SK-N-SH (cell line): ENCODE measurements around the gene UBXN2A. TPM values are rescaled to one million over a fixed set of nuclear protein-coding genes. Genes with fewer than 3 reads are reported as not detected.

Experiments
- CTCF ChIA-PET: fragments of 300-600, 350-600 bp; formaldehyde crosslinking; extraction: SDS; loops from one replicate; lab custom pipeline; 2021; lab: Yijun Ruan, JAX
- POLR2A ChIA-PET: fragments of 350-600 bp; sonication (Branson Sonifier 250); formaldehyde crosslinking; extraction: SDS; loops from one replicate; lab custom pipeline; 2020; ENCODE audit warnings: antibody characterized with exemption, inconsistent platforms; lab: Yijun Ruan, JAX
- DNase-seq: peaks from one replicate; pipeline ENCODE4 v3.0.0; 2012
- H2AFZ ChIP-seq: fragments of 200-600 bp; sonication (generic); 2 replicates; pipeline ENCODE4 v1.8.1; 2016; ENCODE audit warnings: antibody characterized with exemption, mild to moderate bottlenecking, low read depth
- H3F3A ChIP-seq: fragments of 200-600 bp; sonication (generic); replicated peaks from 2 replicates; pipeline ENCODE3; 2016; ENCODE audit warnings: antibody characterized with exemption, mild to moderate bottlenecking; ENCODE audit not compliant: insufficient read depth
- H3K27ac ChIP-seq, 2 experiments: fragments of 200-500 bp in 1 of 2; fragments of 200-600 bp in 1 of 2; sonication (Bioruptor generic) in 1 of 2; sonication (generic), shearing (Covaris generic) in 1 of 2; 2 replicates each; pipeline versions ENCODE4 v1.5.1 to v1.6.1; 2014 to 2016; ENCODE audit warnings: low read depth in 2 of 2, inconsistent platforms in 1 of 2, low read length in 1 of 2, mild to moderate bottlenecking in 1 of 2, mixed read lengths in 1 of 2
- H3K27me3 ChIP-seq: fragments of 200-600 bp; sonication (generic), shearing (Covaris generic); 2 replicates; pipeline ENCODE4 v1.6.1; 2016; ENCODE audit warnings: mixed run types; ENCODE audit not compliant: insufficient read depth
- H3K36me3 ChIP-seq, 2 experiments: fragments of 200-500 bp in 1 of 2; fragments of 200-600 bp in 1 of 2; sonication (Bioruptor generic) in 1 of 2; sonication (generic) in 1 of 2; replicated peaks in 1 of 2; 2 replicates each; pipeline versions ENCODE3 to v1.5.1; 2014 to 2016; ENCODE audit warnings: low read length in 1 of 2, mild to moderate bottlenecking in 1 of 2; ENCODE audit not compliant: insufficient read depth in 2 of 2, control insufficient read depth in 1 of 2
- H3K4me1 ChIP-seq, 2 experiments: fragments of 200-500 bp in 1 of 2; fragments of 200-600 bp in 1 of 2; sonication (Bioruptor generic) in 1 of 2; sonication (generic), shearing (Covaris generic) in 1 of 2; 2 replicates each; pipeline versions ENCODE4 v1.5.1 to v1.6.1; 2014 to 2016; ENCODE audit warnings: low read depth in 1 of 2, low read length in 1 of 2, mixed run types in 1 of 2; ENCODE audit not compliant: insufficient read depth in 2 of 2, control insufficient read depth in 1 of 2
- H3K4me2 ChIP-seq: fragments of 200-600 bp; sonication (generic), shearing (Covaris generic); 2 replicates; pipeline ENCODE4 v1.6.1; 2017; ENCODE audit warnings: mixed run types
- H3K4me3 ChIP-seq, 2 experiments: fragments of 200-500 bp in 1 of 2; fragments of 200-600 bp in 1 of 2; sonication (Bioruptor generic) in 1 of 2; sonication (generic), shearing (Covaris generic) in 1 of 2; 2 replicates each; pipeline versions ENCODE4 v1.5.1 to v1.8.1; 2014 to 2016; ENCODE audit warnings: low read depth in 2 of 2, inconsistent platforms in 1 of 2, low read length in 1 of 2, mild to moderate bottlenecking in 1 of 2, mixed read lengths in 1 of 2, moderate library complexity in 1 of 2
- H3K79me2 ChIP-seq: fragments of 200-600 bp; sonication (generic); 2 replicates; pipeline ENCODE4 v1.8.1; 2017; ENCODE audit warnings: mild to moderate bottlenecking; ENCODE audit not compliant: insufficient read depth
- H3K9ac ChIP-seq: fragments of 200-600 bp; sonication (generic); 2 replicates; pipeline ENCODE4 v1.6.1; 2017; ENCODE audit warnings: mixed run types
- H3K9me2 ChIP-seq: fragments of 200-600 bp; sonication (generic); 2 replicates; pipeline ENCODE4 v1.6.1; 2017; ENCODE audit warnings: mixed run types
- H3K9me3 ChIP-seq: fragments of 200-600 bp; sonication (generic); 2 replicates; pipeline ENCODE4 v1.6.1; 2017; ENCODE audit warnings: mixed run types, mild to moderate bottlenecking, moderate library complexity
- H4K20me1 ChIP-seq: fragments of 200-600 bp; sonication (generic); 2 replicates; pipeline ENCODE4 v1.6.1; 2017; ENCODE audit warnings: mild to moderate bottlenecking, mixed run types; ENCODE audit not compliant: insufficient read depth
- ELF1 ChIP-seq: IDR thresholded peaks from 2 replicates; pipeline ENCODE4 v1.4.0; 2012
- EP300 ChIP-seq, 2 experiments: IDR thresholded peaks; 2 replicates each; pipeline versions ENCODE4 v1.4.0 to v1.6.1; 2012; ENCODE audit warnings: borderline replicate concordance in 1 of 2, low read depth in 1 of 2, low read length in 1 of 2
- EZH2phosphoT487 ChIP-seq: fragments of 200-600 bp; sonication (generic); IDR thresholded peaks from 2 replicates; pipeline ENCODE4 v1.6.1; 2017; ENCODE audit warnings: low read depth, mixed run types, mild to moderate bottlenecking, antibody characterized with exemption, moderate library complexity, borderline replicate concordance
- FOSL2 ChIP-seq: IDR thresholded peaks from 2 replicates; pipeline ENCODE4 v1.4.0; 2012; ENCODE audit warnings: low read depth, mild to moderate bottlenecking, moderate library complexity, borderline replicate concordance
- GATA2 ChIP-seq: sonication (generic); formaldehyde crosslinking; IDR thresholded peaks from 2 replicates; pipeline ENCODE4 v1.5.0; 2020; ENCODE audit warnings: mild to moderate bottlenecking, missing genetic modification reagents
- JUND ChIP-seq: IDR thresholded peaks from 2 replicates; pipeline ENCODE4 v1.4.0; 2012
- MEF2A ChIP-seq: IDR thresholded peaks from 2 replicates; pipeline ENCODE4 v1.4.0; 2012; ENCODE audit warnings: low read depth, borderline replicate concordance
- POLR2AphosphoS5 ChIP-seq: IDR thresholded peaks from 2 replicates; pipeline ENCODE4 v1.6.1; 2012; ENCODE audit warnings: low read depth, low read length
- RAD21 ChIP-seq: IDR thresholded peaks from 2 replicates; pipeline ENCODE4 v1.6.1; 2012; ENCODE audit warnings: mild to moderate bottlenecking, low read length
- RCOR1 ChIP-seq: fragments of 150-350 bp; IDR thresholded peaks from 2 replicates; pipeline ENCODE4 v1.6.1; 2017; ENCODE audit warnings: antibody characterized with exemption, low read length
- RXRA ChIP-seq: IDR thresholded peaks from 2 replicates; pipeline ENCODE4 v1.4.0; 2012; ENCODE audit warnings: low read depth, mild to moderate bottlenecking, borderline replicate concordance
- SMC3 ChIP-seq: IDR thresholded peaks from 2 replicates; pipeline ENCODE4 v1.6.1; 2012; ENCODE audit warnings: low read depth, low read length, improper control_type of control experiment
- TAF1 ChIP-seq: IDR thresholded peaks from 2 replicates; pipeline ENCODE4 v1.6.1; 2012; ENCODE audit warnings: low read depth, mild to moderate bottlenecking, low read length, moderate library complexity, borderline replicate concordance
- TEAD4 ChIP-seq: IDR thresholded peaks from 2 replicates; pipeline ENCODE4 v1.4.0; 2012; ENCODE audit warnings: mild to moderate bottlenecking, borderline replicate concordance; ENCODE audit not compliant: insufficient read depth
- YY1 ChIP-seq: IDR thresholded peaks from 2 replicates; pipeline ENCODE4 v1.4.0; 2012; ENCODE audit warnings: low read depth, mild to moderate bottlenecking
- WGBS: methylation state at CpG from one replicate; pipeline ENCODE4 v1.1.6; 2017; ENCODE audit warnings: low lambda C conversion rate; 5-methylcytosine and 5-hydroxymethylcytosine counted together
- polyA plus RNA-seq, 3 experiments: library from polyadenylated mRNA; depleted of rRNA; stranded (reverse); fragments of >200 nt; gene quantifications; 2 replicates each; pipeline ENCODE4 v1.2.3, GENCODE V29; 2012
- TF ChIP-seq, protein P1 (sequence below): IDR thresholded peaks from 2 replicates; pipeline ENCODE4; 2012
- TF ChIP-seq, protein P2 (sequence below): fragments of 200-600 bp; sonication (generic); IDR thresholded peaks from 2 replicates; pipeline ENCODE4 v1.6.1; 2017; ENCODE audit warnings: antibody characterized with exemption, mild to moderate bottlenecking, moderate library complexity

The UBXN2A gene
- polyA plus RNA-seq, 1 of the 3 experiments (the other 2 are of a cell fraction), result 5.8 TPM

DNA sequence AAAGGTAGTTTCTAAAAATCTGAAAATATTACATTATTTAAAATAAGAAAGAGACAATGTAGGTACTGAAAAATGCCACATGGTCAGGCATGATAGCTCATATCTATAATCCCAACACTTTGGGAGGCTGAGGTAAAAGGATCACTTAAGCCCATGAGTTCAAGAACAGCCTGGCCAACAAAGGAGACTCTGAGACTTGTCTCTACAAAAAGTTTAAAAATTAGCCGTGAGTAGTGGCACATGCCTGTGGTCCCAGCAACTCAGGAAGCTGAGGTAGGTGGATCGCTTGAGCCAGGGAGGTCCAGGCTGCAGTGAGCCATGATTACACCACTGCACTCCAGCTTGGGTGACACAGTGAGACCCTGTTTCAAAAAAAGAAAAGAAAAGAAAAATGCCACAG lies 35.1 kb upstream of the UBXN2A start:
- H2AFZ ChIP-seq, result no peak overlapping the region
- peaks cover 2 to 22% of the 10 kb centered on the region in 2 experiments; a peak in 3 of 4 replicates for H3K4me1 ChIP-seq
- H3K4me3 ChIP-seq, result no peak overlapping the region
- no peak for DNase-seq
- WGBS, result 92% methylated on average over 2 of the region's 2 CpGs
- H3K4me2 ChIP-seq, result peak overlapping the region; percentile 12; the same call in 1 of the 2 replicates
- ChIA-PET CTCF (interaction anchor here (1.6 to 4.2 kb wide), 2 partner anchors 22 to 80 kb away, joined by 4 to 16 read pairs; partner anchors contain the start of gene ATAD2B), POLR2A (no interaction called here)
- peaks cover 4% of the 10 kb centered on the region for H3F3A ChIP-seq
- H3K9me2 ChIP-seq, result no peaks in the 10 kb centered on the region
- no peaks in the 10 kb centered on the region for H3K36me3 ChIP-seq
- H3K27me3 ChIP-seq, result no peaks in the 10 kb centered on the region
- H3K9ac ChIP-seq, result no peak overlapping the region
- H3K27ac ChIP-seq, result peak overlapping the region in 1 of 2 experiments; percentile 49; a peak in 1 of 4 replicates
- peaks cover 62% of the 10 kb centered on the region for H3K79me2 ChIP-seq
- TF ChIP-seq RXRA (no peak), TAF1 (no peak), RAD21 (no peak), GATA2 (CRISPR knock-in tag) (no peak), EZH2phosphoT487 (no peak), POLR2AphosphoS5 (no peak), EP300 (IDR thresholded peaks at IDR 0.05; ENCODE audit: borderline replicate concordance in 1 of 2, low read depth in 1 of 2, low read length in 1 of 2) (no peak), TEAD4 (no peak)
- TF ChIP-seq, protein P1, sequence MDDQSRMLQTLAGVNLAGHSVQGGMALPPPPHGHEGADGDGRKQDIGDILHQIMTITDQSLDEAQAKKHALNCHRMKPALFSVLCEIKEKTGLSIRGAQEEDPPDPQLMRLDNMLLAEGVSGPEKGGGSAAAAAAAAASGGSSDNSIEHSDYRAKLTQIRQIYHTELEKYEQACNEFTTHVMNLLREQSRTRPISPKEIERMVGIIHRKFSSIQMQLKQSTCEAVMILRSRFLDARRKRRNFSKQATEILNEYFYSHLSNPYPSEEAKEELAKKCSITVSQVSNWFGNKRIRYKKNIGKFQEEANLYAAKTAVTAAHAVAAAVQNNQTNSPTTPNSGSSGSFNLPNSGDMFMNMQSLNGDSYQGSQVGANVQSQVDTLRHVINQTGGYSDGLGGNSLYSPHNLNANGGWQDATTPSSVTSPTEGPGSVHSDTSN, result no peak
- TF ChIP-seq, all 33 proteins: peak for 0
- Histone ChIP-seq H4K20me1 (peaks cover under 1% of the 10 kb centered on the region; the same call in 1 of the 2 replicates), H3K9me3 (no peaks in the 10 kb centered on the region)

DNA sequence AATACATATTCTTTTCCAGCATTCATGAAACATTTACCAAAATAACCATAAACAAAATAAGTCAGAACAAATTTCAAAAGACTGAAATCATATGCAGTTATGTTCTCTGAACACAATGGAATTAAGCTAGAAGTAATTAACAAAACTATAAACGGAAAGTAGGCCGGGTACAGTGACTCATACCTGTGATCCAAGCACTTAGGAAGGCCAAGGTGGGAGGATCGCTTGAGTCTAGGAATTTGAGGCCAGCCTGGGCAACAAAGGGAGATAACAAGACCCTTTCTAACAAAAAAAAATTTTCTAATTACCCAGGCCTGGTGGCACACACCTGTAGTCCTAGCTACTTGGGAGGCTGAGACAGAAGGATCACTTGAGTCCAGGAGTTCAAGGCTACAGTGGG lies 28.2 kb upstream of the UBXN2A start:
- ChIA-PET POLR2A (no interaction called here), CTCF (interaction anchor here (1.1 kb wide), 1 partner anchor 15 kb away, joined by 6 read pairs; the partner anchor contains the start of gene ATAD2B)
- Histone ChIP-seq H3K27ac (no peak overlapping the region), H3F3A (peaks cover 13% of the 10 kb centered on the region), H3K4me2 (no peak overlapping the region), H3K79me2 (peaks cover 78% of the 10 kb centered on the region), H3K9ac (no peak overlapping the region), H2AFZ (no peak overlapping the region), H3K9me2 (no peaks in the 10 kb centered on the region), H4K20me1 (peaks cover 31% of the 10 kb centered on the region), H3K4me3 (no peak overlapping the region), H3K36me3 (no peaks in the 10 kb centered on the region), H3K27me3 (no peaks in the 10 kb centered on the region), H3K4me1 (peaks cover 4 to 11% of the 10 kb centered on the region in 2 experiments), H3K9me3 (no peaks in the 10 kb centered on the region)
- WGBS, result 77% methylated on average over 3 of the region's 3 CpGs
- TF ChIP-seq YY1 (no peak), JUND (no peak), TAF1 (no peak), SMC3 (no peak), ELF1 (no peak), TEAD4 (no peak), EP300 (IDR thresholded peaks at IDR 0.05; ENCODE audit: borderline replicate concordance in 1 of 2, low read depth in 1 of 2, low read length in 1 of 2) (no peak), RAD21 (no peak), MEF2A (no peak), POLR2AphosphoS5 (no peak), FOSL2 (no peak), RCOR1 (no peak)
- TF ChIP-seq, protein P1, result no peak
- TF ChIP-seq, protein P2, sequence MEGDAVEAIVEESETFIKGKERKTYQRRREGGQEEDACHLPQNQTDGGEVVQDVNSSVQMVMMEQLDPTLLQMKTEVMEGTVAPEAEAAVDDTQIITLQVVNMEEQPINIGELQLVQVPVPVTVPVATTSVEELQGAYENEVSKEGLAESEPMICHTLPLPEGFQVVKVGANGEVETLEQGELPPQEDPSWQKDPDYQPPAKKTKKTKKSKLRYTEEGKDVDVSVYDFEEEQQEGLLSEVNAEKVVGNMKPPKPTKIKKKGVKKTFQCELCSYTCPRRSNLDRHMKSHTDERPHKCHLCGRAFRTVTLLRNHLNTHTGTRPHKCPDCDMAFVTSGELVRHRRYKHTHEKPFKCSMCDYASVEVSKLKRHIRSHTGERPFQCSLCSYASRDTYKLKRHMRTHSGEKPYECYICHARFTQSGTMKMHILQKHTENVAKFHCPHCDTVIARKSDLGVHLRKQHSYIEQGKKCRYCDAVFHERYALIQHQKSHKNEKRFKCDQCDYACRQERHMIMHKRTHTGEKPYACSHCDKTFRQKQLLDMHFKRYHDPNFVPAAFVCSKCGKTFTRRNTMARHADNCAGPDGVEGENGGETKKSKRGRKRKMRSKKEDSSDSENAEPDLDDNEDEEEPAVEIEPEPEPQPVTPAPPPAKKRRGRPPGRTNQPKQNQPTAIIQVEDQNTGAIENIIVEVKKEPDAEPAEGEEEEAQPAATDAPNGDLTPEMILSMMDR, result no peak
- no peak for DNase-seq
